Measurements from ENCODE around the gene SIGLEC9. TPM values are rescaled to one million over a fixed set of nuclear protein-coding genes. Genes with fewer than 3 reads are reported as not detected.
A peak's percentile ranks its signal among the peaks of the same experiment; 100 is the strongest.

Gene SIGLEC9
- polyA plus RNA-seq, 5 donors, result 0.64 to 1.3 (median 0.84) TPM

DNA sequence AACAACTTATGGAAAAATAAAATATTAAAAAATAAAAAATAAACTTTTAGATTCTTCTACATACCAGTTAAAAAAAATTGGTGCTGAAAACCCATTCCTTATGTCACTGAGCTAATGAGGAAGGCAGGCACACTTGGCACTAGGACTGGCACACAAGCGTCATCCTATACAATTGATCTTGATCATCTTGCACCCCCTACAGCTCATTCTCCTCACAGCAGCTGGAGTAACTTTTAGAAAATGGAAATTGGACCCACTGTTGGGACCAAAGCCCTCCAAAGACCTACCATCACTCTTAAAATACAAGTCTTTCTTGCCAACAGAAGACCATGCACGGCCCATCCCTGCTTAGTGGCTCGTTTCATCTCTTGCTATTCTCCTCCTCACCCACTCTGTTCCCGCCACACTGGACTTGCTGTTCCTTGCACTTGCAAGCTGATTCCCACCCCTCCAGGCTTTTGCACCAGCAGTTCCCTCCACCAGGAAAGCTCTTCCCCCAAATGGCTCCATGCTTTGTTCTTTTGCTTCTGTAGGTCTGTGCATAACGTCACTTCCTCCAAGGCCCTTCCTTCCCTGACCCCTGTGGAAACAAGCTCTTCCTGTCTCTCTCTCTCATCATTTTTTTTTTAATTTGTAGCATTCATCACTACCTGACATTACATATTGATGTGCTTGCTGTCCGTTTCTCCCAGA, 28.1 kb upstream of the SIGLEC9 start:
- no peak for DNase-seq

DNA sequence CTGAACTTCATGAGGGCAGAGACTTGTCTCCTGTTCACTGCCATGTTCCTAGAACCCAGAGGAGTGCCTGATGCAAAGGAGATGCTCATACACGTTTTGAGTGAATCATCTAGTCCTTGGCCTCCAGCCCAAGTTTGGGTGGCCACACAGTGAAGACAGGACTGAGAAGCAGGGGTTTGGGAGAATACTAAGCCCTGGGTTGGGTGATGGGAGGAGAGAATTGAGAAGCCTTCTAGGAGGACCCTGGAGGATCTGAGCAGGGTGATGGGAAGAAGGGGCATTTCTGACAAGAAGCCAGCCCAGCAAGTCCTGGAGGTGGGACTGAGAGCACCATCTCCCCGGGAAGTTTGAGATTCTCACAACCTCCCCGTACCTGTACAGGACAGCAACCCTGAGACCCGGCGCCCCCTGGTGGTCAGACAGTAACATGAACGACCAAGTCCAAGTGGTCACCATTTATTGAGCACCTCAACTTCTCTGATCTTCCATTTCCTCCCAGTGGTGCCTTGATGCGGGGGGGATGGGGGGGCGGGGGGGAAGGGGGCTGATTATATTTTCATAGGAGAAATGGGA, 27.5 kb upstream of the SIGLEC9 start:
- peak in 1 of 2 donors; percentile 18 for DNase-seq

DNA sequence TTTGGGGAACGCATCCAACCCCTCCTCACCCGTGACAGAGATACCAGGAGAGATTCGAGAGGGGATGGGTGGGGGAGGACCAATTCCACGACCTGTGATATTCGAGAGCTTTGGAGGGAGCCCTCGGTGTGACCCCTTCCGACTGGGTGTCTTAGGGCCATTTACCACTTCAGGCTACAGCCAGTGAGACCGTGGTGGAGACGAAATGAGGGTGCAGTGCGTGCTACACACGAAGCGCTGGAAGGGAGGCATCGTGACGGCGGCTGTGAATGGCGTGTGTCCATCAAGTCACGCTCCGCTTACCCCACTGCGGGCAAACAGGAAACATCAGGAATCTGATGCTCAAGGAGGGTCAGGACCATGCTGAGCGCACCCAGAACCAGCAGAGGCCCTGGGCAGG, 26.9 kb upstream of the SIGLEC9 start:
- no peak for DNase-seq

DNA sequence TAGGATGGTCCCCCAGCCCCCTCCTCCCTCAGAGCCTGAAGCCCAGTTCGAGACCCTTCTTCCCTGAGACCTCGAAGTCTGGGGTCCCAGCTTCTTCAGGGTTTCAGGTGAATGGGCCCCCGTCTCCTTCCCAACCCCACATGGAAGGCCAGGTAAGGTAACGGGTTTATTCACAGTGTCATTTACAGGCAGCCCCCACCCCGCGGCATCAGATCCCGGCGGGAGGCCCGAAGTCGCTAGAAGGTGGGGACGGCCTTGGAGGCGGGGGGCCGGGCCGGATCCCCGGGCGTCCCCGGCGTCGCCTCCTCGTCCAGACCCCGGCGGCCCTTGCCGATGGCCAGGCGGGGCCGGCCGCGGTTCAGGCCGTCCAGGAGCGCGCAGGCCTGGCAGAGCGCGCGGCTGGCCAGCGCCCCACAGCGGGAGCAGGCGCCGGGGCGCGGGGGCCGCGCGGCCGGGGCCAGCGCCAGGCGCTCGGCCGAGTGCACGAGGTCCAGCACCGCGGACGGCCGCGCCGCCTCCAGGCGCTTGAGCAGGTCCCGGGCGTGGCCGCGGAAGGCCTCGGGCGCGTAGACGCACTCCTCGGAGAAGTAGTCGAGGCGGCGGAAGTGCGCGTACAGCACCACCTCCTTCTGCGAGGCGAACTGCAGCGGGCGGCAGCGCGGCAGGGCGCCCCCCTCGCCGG, 26.2 kb upstream of the SIGLEC9 start:
- peak; percentile 19 to 31 for DNase-seq

DNA sequence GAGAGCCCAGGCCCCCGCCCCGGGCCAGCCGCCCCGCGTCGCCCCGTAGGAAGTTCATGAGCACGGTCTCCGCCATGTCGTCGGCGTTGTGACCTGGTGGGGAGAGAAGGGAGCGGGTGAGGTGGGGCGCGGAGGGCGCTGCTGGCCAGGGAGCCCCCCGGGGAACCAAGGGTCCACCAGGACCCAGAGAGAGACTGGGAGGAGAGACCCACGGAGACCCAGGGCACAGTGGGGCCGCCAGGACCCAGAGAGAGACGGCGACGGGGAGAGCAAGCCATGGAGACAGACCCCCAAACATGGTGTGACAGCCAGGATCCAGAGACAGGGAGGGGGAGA, 25.7 kb upstream of the SIGLEC9 start:
- no peak for DNase-seq

DNA sequence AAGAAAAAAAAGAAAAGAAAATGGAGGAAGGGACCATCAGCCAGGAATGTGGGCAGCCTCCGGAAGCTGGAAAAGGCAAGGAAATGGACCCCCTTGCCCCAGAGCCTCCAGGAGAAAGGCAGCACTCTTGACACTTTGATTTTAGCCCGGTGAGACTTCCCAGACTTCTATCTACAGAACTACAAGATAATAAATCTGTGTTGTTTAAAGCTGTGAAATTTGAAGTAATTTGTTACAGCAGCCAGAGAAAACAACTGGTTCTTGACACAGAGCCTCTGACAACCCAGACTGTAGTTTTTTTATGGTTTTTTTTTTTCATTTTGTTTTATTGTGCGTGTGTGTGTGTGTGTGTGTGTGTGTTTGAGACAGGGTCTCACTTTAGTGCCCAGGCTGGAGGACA, 24.1 kb upstream of the SIGLEC9 start:
- no peak for DNase-seq

DNA sequence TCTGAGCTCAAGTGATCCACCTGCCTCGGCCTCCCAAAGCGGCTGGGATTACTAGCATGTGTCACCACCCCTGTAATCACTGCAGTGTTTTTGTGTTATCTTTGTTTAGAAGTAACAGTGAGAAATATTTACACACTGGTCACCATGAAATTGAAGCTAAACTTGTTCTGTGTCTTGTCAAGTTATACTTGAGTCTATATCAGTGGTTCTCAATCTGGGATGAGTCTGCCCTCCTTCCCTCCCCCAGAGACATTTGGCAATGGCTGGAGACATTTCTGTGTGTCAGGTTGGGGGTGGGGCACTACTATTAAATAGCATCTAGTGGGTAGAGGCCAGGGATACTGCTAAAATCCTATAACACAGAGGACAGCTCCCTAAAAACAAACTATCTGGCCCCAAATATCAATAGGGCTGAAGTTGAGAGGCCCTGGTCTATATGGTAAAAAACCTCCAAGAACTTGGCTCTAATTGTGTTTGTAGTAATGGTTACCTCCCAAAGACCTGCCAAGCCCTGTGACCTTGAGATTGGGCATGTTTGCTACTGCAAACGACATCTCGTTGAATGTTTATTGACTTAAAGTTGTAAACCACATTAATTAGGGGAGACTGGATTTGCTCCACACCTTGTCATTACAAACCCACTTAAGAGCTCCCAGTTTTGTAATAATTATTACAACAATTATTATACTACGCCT, 23.4 kb upstream of the SIGLEC9 start:
- no peak for DNase-seq

DNA sequence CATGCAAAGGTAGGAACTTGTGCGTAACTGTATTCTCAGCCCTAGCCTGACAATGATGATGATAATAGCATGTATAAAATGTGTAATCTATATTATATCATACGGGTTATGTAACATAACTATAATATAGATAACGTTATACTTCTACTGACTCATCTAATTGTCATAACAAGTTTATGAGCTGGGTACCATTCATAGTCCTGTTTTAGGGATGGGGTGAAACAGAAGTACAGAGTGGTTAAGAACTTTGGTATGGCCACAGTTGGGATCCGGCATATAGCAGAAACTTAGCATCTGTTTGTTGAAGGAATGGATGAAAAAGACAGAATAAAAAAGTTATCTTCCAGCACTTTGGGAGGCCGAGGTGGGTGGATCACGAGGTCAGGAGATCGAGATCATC, 21.7 kb upstream of the SIGLEC9 start:
- no peak for DNase-seq

DNA sequence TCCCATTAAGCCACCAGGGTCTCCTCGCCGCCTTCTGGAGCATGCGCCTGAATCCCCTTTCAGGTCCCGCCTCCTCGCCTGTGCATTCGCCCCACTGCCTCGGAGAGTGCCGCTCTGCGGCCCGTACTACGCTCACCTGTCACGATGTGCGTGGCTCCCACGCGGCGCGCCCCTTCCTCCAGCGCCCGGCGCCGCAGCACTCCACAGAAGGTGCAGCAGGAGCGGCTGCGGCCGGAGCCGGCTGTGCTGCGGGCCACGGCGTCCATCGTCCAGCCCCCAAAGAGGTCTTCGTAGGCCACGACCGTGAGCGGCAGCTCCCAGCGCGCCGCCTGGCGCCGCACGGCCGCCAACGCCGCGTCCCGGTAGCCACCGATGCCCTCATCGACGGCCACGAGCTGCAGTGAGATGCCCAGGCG, 20.8 kb upstream of the SIGLEC9 start:
- no peak for DNase-seq

DNA sequence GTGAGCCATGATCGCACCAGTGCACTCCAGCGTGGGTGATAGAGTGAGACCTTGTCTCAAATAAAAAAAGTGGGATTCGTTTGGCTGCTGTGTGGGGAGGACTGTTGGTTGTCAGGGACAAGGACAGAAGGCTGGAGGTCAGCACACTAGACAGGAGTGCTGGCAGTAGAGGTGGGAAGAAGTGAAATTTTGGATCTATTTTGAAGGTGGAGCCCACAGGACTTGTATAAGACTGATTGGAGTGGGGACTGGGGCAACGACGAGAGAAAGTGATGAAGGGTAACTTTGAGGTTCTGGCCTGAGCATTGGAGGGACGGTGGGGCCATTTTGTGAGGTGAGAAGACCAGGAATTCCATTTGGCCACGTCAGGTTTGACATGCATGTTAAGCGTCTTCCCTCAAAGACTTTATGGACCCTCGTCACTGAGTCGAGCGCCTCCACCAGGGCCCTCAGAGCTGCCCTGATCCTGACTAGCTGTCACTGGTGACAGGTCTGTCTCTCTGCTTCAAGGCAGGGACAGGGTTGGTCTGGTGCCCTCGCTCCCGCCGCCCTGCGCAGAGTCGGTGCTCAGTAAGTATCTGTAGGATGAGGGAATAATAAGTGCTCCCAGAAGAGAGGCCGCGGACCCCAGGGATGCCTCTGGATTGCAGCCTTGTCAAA, 17.2 kb upstream of the SIGLEC9 start:
- no peak for DNase-seq

DNA sequence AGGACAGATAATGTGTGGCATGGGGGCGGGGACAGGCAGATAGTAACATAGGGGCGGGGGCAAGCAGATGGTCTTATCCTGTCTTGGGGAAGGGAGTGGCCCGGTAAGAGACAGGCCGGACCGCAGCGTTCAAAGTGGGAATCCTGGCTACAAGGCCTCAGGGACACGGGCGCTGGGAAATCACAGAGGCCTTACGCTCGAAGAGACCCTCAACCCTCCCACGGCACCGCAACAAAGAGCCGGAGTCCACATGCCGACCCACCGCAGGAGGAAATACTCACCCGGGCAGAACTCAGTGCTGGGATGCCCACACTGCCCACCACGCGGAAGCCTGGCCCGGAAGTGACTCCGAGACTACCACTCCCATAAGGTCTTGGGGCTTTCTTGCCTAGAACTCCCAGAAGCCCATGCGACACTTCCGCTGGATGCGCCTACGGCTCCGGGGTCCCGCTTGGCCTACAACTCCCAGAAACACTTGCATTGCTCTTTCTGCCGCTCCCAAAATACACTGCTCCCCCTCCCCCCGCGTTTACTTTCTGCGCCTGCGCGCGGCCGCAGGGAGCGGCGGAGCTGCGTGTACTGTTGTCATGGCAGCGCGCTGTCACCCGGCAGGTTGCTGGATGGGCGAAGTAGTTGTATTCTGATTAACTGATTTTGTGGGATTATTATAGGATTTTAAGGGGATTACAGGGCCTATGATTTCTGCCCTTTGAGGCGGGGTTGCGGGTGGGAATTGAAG, 16.5 kb upstream of the SIGLEC9 start, which contains the start of gene CTU1:
Gene CTU1 (minus strand): TSS at position 344 of the 739 bp plus-strand sequence. CDS start 3,840 bp downstream, outside the sequence.
- peak; percentile 99 for DNase-seq

DNA sequence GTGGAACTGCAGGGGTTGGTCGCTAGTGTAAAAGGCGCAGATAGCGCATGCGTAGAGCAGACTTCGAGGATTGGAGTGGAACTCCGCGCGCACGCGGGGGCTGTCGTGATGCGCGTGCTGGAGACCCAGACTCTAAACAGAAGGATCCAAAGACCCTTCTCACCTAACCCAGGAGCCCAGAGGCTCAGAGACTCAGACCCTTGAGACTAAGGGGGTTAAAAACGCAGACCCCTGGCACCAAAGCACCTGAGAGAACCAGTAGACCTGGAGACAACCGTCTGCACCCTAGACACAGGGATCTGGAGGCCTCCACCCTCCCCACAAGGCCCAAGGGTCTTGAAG, 15.9 kb upstream of the SIGLEC9 start:
- no peak for DNase-seq

DNA sequence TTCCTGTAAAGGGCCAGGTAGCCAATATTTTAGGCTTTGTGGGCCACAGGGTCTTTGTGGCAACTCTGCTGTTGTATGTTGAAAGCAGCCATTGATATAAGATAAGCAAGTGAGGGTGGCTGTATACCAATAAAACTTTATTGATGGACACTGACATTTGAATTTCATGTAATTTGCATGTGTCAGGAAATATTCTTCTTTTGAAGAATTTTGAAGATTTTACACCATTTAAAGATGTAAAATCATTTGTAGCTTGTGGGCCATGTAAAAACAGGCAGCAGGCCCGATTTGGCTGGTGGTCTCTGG, 14.1 kb upstream of the SIGLEC9 start:
- no peak for DNase-seq

DNA sequence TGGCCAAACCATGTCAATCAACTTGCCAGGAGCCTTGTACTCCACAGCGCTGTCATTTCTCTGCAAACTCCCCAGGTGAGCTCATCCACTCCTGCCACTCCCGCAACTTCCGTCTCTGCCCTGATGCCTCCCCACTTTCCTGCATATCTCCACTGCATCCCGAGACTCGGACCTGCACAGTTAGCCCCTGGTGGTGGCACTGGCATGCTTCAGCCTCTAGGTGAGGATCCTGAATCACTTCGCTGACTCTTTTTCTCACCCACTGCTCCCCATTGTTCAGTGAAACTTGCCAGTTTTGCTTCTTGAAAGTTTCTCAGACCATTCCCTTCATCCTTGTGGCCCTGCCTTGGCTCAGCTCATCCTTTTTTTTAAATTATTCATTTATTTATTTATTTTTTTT, 13.1 kb upstream of the SIGLEC9 start:
- DNase-seq, result no peak

DNA sequence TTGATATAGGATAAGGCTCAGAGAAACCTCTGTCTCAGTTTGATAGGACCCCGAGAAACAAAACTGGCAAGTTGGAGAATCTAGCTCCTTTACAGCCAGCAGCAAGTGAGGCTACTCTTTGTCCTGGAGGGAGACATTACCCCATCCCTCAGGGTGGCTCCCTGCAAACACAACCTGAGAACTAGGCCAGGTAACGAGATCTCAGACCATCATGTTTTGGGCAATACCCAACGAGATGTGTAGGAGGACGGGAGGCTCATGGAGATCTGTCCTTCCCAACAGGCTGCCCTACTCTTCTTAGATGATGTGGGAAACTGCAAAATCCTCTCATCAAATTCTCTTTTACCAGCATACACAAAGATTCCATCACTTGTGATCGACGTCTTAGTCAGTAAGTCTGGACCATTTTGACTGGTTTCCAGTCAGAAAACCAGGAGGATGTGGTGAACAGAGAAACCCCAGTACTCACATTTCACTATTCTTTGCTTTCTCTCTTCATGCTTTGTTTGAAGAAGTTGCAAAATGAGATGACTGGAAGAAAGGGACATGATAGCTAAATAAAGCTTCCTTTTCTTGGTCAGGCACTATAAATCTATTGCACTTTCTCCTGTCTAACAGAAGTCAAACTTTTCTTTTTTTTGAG, 10.5 kb upstream of the SIGLEC9 start:
- DNase-seq, result no peak

DNA sequence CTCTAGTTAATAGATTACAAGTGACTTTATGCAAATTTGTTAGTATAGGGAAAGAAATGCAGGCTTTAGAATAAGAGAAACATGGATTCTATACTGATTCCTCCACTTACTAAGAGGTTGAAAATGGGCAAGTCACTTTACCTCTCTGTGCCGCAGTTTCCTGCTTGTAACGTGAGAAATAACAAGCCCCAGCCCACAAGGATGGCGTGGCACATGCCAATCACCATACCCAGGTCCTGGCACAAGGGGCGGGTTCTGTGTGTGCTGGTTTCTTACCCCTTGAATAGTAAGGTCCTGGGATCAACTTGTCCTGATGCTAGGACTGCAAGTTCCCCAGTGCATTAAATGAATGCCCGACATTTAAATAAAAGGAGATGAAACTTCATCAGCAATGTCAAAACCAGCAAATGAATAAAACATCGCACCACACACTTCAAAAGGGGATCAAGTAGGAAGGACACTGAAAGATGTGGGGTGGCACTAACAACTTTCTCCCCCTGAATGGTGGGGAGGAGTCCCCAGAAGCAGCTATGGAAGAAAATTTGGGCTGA, 7.9 kb upstream of the SIGLEC9 start:
- no peak for DNase-seq

DNA sequence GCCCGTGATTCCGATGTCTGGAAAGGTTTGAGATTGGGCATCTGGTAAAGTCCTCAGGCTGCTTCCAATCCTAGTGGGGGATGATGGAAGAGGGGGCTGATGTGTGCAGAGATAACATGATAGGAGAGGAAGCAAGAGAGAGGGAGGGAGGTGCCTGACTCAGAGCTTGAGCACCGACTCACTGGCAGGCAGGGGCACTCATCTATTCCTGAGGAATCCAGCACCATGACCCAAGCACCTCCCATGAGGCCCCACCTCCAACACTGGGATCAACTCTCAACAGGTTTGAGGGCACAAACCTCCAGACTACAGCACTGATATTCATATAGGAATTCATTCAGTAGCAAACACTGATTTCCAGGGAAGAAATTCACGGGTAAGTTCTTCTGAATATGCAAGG, 5.6 kb upstream of the SIGLEC9 start:
- DNase-seq, result no peak

DNA sequence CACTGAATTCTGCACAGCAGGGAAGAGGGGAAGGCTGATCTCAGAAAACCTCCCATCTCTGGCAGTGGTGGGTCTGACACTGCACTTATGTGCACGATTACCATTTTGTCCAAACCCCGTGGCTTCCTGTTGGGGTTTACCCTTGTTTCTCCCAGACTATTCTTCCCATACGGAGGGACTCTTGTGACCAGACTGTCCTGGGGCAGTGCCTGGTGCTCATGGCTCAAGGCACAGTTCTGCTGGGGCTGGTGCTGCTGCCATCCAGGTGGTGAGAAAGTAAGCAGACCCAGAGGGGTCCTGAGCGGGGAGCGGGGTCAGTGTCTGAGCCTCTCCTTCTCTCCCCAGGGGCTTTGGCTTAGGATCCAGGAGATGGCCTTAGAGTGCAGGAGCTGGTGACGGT, 5.1 kb upstream of the SIGLEC9 start:
- no peak for DNase-seq

DNA sequence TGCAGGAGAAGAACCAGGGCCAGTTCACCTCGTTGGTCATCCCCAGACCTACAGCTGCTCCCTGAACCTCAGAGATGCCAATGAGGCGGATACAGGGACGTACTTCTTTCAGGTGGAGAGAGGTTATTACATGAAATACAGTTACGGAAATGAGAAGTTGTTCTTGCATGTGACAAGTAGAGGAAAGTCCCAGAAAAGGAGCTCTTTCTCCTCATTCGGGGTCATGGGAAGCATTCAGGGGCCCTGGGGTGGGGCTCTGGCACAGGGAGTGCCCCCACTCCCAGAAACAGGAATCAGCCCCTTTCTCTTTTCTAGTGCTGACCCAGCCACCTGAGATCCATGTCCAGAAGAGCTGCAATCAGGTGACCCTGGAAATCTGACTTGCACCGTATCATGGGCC, 4.5 kb upstream of the SIGLEC9 start:
- DNase-seq, result no peak

DNA sequence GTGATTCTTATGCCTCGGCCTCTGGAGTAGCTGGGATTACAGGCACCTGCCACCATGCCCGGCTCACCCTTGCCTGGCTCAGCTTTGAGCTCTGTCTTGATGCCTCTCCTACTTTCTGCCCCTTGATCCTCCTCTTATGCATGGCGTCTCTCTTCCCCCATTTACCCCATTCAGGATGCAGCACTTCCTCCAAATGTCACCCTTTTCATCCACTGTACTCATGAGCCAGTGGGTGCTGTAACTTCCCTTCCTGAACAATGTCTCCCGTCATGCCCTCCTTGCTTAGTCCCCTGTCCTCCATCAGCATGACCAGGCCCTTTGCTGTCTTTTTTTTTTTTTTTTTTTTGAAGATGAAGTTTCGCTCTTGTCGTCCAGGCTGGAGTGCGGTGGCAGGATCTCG, 3.4 kb upstream of the SIGLEC9 start:
- DNase-seq, result no peak
